GM18867 (cell line): ENCODE measurements around the gene FMNL2.
A peak's percentile ranks its signal among the peaks of the same experiment; 100 is the strongest.

Experiments
- ATAC-seq: cut with Tn5 transposase; IDR thresholded peaks from one replicate; pipeline ENCODE4 v1.9.1; 2021; ENCODE audit warnings: mild to moderate bottlenecking, moderate library complexity; ENCODE audit not compliant: unreplicated experiment

FMNL2 gene

GRCh38 chr2:152489364-152489763 is 154.4 kb downstream of the FMNL2 start:
- no peak for ATAC-seq

DNA sequence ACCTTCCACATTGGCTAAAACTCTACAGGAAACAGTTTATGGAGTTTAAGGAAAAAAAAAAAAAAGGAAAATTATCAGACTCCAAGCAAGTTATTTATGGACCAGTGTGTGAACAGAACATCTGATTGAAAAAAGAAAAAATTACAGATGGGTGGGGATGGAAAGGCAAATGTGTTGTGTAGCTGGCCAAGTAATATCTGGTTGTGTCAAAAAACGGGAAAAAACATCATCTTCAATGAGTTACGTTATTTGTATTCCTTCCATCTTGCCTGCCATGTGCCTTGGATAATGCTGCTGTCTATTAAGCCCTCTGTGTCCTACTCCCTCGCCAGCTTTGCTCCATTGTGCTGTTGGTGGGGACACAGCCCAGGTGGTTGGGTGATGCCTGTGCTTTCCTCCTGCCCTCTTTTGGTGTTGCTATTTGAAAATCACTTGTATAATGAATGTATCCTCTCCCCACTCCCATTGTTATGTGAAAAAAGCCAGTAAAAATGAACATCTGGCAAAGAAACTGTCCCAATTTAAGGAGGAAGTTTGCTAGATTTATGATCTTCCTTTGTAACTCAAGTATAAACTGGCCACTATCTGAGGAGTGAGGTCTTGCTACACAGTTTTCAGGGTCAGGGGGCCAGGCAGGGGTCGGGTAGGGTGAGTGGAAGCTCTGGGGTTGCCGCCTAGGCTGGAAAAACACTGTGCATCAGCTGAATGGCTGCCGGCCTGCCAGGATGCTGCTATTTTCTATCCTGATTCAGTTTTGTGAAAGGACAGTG is 155.9 kb downstream of the FMNL2 start:
- no peak for ATAC-seq

GRCh38 chr2:152492131-152492530 is 157.2 kb downstream of the FMNL2 start:
- ATAC-seq: no peak

DNA sequence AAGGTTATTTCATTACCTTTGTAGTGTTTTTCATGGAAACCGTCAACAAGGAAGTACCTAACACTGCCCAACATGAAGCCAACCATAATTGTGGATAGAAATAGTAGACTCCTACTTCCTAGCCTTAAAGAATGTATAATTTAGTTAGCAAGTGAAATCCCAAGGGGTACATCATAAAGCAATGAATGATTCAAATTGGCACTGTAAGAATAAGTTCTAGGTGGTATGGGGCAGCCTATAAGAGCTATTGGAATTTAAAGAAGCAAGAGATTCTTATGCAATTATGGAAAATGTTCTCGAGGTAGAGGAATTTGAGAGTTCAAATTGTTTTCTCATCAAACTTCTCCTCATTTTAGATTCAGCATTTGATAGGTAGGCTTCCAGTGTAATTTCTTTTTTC is 157.9 kb downstream of the FMNL2 start:
- ATAC-seq: no peak

GRCh38 chr2:152493417-152493816 is 158.4 kb downstream of the FMNL2 start:
- ATAC-seq: no peak

GRCh38 chr2:152493945-152494528 is 159.1 kb downstream of the FMNL2 start:
- ATAC-seq: no peak

- ATAC-seq: no peak
Measured at GRCh38 chr2:152496371-152496770, 161.4 kb downstream of the FMNL2 start.

- peak; percentile 62 for ATAC-seq
Measured at GRCh38 chr2:152497481-152498052, 162.6 kb downstream of the FMNL2 start.

DNA sequence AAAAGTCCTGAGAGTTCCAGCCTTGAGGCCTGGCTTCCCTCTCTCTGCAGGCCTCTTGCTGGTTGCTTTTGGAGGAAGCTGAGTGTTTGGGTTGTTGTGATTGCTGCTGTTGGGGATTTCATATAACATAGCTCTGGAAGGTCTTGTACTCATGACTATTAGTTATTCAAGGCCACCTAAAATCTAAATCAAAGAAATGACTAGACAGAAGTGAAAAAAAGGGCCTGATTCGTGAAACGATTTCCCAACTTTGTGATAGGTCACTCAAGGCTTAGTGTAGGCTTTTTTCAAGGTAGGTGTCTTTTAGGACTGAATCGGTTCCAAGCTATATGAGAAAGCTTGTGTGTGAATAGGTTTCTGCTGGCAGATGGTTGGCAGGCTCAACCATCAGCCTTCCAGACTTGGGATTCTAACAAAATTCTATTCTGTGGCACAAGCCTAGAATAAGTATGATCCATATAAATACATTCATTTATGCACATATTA is 164.4 kb downstream of the FMNL2 start:
- ATAC-seq: no peak

DNA sequence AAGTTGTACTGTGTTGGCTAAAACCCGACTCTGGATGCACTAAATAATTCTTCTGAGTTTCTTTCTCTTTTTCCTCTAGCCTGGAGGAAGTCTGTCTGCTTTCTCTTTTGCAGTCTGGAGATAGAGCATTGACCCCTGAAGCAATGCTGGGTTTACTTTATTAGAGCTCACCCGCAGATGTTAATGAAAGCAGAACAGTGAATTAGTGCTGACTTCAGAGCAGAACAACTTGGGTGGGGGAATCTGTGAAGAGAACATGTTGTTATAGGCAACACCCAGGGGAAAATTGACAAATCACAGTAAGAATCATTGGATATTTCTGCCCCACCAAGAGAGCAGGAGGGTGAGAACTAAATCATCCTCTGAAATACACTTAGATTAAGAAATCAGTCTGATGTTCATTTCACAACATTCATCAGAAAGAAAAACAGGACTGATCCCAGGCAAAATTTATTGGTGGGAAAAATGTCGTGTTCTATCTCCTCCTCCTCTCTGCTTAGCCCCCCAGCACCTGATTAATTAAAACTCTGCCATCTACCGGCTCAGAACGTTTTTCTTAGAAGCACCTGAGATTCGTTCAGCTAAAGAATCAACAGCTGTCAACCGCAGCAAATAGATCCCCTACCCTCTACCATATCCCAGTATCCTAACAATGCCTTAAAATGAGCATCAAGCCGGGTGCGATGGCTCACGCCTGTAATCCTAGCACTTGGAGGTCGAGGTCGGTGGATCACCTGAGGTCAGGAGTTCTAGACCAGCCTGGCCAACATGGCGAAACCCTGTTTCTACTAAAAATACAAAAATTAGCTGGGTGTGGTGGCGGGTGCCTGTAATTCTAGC is 165.1 kb downstream of the FMNL2 start:
- no peak for ATAC-seq

DNA sequence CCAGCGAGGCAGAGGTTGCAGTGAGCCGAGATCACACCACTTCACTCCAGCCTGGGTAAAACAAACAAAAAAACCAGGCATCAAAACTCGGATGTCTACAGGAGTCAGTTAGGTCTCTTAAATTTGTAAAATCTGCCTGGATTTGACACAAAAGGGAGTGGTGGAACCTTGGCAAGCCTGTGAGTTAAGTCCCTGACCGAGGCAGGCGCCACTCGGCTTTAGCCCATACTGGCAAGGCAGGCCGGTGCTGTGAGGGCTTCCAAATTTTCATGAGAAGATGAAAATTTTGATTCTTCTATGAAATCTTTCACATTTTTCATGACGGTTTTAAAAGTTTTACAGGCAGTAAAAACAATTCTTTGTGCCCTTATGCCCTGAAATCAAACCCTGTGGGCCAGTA is 165.8 kb downstream of the FMNL2 start:
- ATAC-seq: no peak

- no peak for ATAC-seq
Measured at GRCh38 chr2:152501666-152502065, 166.7 kb downstream of the FMNL2 start.

- no peak for ATAC-seq
Measured at GRCh38 chr2:152504618-152505017, 169.6 kb downstream of the FMNL2 start.

DNA sequence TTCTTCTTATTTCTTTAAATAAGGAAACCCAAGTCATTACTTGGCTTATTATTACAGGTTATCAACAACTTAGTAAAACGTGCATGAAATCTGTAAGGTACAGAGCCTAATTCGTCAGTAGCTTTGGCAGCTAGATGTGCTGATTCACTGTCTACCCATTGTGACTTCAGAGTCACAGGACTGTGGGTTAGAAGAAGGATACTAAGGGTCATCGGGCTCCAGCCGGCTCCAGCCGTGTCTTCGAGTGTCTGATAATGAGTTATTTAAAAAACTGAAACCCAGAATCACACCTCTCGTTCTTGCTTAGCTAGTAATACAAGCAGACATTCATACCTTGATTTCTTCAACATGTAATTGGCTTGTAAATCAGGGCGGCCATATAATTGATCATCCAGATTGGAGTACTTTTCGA is 170.5 kb downstream of the FMNL2 start:
- ATAC-seq: no peak

- ATAC-seq: no peak
Measured at GRCh38 chr2:152506843-152507242, 171.9 kb downstream of the FMNL2 start.

GRCh38 chr2:152507907-152508306 is 172.9 kb downstream of the FMNL2 start:
- no peak for ATAC-seq

DNA sequence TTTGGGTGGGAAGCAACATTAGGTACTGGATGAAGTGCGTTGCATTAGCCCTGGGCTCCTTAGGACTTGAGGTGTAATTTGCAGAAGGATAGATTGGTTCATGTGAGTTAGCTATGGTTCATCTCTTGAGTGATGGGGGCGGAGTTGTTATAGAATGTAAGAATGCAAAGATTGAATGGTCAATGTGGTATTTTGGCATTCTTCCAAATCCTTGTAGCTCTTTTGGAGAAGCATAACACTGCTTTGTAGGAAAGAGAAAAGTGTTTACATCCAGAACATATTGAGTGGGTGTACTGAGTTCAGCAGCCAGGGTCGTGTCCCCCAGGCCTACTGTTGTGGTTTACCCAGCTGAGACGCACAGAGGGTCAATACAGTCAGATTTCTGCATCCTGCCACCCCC is 173.5 kb downstream of the FMNL2 start:
- ATAC-seq: no peak

DNA sequence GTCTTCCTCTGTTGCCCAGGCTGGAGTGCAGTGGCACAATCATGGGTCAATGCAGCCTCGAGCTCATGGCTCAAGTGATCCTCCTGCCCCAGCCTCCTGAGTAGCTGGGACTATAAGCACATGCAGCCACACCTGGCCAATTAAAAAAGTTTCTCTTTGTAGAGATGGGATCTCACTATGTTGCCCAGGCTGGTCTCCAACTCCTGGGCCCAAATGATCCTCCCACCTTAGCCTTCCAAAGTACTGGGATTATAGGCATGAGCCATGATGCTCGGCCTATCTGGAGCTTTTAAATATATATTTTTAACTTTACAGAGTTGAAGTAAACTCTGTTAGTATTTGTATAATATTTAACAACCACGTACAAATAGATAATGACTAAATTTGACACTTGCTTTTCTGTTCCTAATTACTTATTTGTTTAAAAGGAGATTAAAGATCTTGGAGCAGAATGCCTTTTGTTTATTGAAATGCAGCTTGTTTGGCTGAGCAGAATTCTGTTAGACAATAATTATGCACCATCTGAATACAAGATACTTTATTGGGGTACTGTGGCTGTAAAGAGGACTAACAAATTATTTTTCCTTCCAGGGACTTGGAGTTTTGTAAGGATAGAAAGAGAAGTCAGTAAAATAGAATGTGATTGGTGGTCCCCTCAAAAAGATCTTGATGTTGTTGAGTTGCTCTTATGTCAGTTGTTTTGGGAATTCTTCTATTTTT is 175.0 kb downstream of the FMNL2 start:
- ATAC-seq: no peak

DNA sequence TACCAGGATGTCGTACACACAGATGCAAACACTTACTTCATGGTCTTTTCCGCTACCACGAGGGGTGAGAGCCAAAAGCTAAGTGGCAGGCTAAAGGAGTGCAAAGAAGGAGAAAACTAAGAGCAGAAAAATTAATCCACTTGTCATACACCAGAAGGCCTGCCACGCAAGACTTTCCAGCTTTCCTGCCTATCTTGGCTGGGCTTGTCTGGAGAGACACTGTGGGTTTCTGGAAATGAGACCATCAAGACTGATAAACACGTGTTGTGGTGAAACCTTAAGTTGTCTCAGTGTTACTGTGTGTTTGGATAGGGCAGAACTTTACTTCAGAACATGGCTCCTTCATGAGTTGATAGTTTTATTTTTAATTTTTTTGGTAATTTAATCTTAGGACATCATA is 175.6 kb downstream of the FMNL2 start:
- no peak for ATAC-seq

GRCh38 chr2:152511981-152512380 is 177.0 kb downstream of the FMNL2 start:
- ATAC-seq: no peak

GRCh38 chr2:152513029-152513428 is 178.1 kb downstream of the FMNL2 start:
- ATAC-seq: no peak
